Small intestine (tissue), 7 donors: Measurements from ENCODE around the gene KATNAL2. TPM values are rescaled to one million over a fixed set of nuclear protein-coding genes. Genes with fewer than 3 reads are reported as not detected.
A peak's percentile ranks its signal among the peaks of the same experiment; 100 is the strongest.

Source experiments
- DNase-seq, 2 donors: peaks; one replicate each; pipeline versions ENCODE4 v3.0.0 to v3.0.0-alpha.2; 2013
- FAIRE-seq: peaks from 2 replicates; lab custom pipeline; 2012; peaks lifted over from hg19 to GRCh38; lab: Jason Lieb, UNC
- H3K27ac ChIP-seq, 3 donors: one replicate each; pipeline ENCODE4 v1.5.1; 2013; ENCODE audit warnings: low read length in 2 of 3, mild to moderate bottlenecking in 2 of 3, control low read depth in 1 of 3, inconsistent platforms in 1 of 3, low read depth in 1 of 3, moderate library complexity in 1 of 3
- H3K27me3 ChIP-seq, 3 donors: one replicate each; pipeline ENCODE4 v1.6.1; 2013; ENCODE audit warnings: low read length in 3 of 3, inconsistent platforms in 1 of 3; ENCODE audit not compliant: control insufficient read depth in 3 of 3, insufficient read depth in 3 of 3
- H3K36me3 ChIP-seq, 3 donors: one replicate each; pipeline ENCODE4 v1.6.1; 2013; ENCODE audit warnings: low read length in 3 of 3, inconsistent platforms in 1 of 3, low read depth in 1 of 3, mild to moderate bottlenecking in 1 of 3, moderate library complexity in 1 of 3; ENCODE audit not compliant: control insufficient read depth in 3 of 3, insufficient read depth in 2 of 3
- H3K4me1 ChIP-seq, 3 donors: one replicate each; pipeline ENCODE4 v1.6.1; 2013; ENCODE audit warnings: low read length in 2 of 3, inconsistent platforms in 1 of 3, low read depth in 1 of 3, mild to moderate bottlenecking in 1 of 3, moderate library complexity in 1 of 3; ENCODE audit not compliant: control insufficient read depth in 3 of 3, insufficient read depth in 2 of 3
- H3K4me3 ChIP-seq, 3 donors: one replicate each; pipeline ENCODE4 v1.5.1; 2013; ENCODE audit warnings: low read length in 3 of 3, control low read depth in 1 of 3, inconsistent platforms in 1 of 3, low read depth in 1 of 3, mild to moderate bottlenecking in 1 of 3, moderate library complexity in 1 of 3
- H3K9me3 ChIP-seq, 2 donors: one replicate each; pipeline ENCODE4 v1.6.1; 2013; ENCODE audit warnings: low read depth in 1 of 2, low read length in 1 of 2; ENCODE audit not compliant: control insufficient read depth in 2 of 2, insufficient read depth in 1 of 2
- WGBS, 3 donors: extraction: QIAGEN DNeasy Blood & Tissue Kit; methylation state at CpG; one replicate each; pipeline ENCODE4 v1.1.7; 2013; 5-methylcytosine and 5-hydroxymethylcytosine counted together
- polyA plus RNA-seq, 4 donors: library from polyadenylated mRNA; stranded (reverse) in 3 of 4; unstranded in 1 of 4; fragments of 200-250 nt in 3 of 4; fragments of 120-200 nt in 1 of 4; gene quantifications; one replicate each; pipeline versions ENCODE4 v1.2.1 to v1.2.3, GENCODE V29; 2013
- donor health status: healthy with polysubstance abuse.
- donor health status: control.
- donor health status: control.
- donor health status: Bipolar disorder and iron deficiency.
- donor health status: healthy.

The KATNAL2 gene
- polyA plus RNA-seq, 4 donors: 1.6 to 2.9 (median 1.9) TPM; not detected in 1

GRCh38 chr18:47100212-47100831 is 182.9 kb downstream of the KATNAL2 start:
- WGBS, 3 donors: 30 to 37% (median 36%) methylated on average over 12 of the region's 12 CpGs
- H3K27ac ChIP-seq: no peak overlapping the region
- FAIRE-seq: no peak

GRCh38 chr18:47108373-47108772 is 191.0 kb downstream of the KATNAL2 start:
- no peak for FAIRE-seq
- no peak for DNase-seq
- H3K9me3 ChIP-seq: no peaks in the 10 kb centered on the region
- 86 to 91% (median 91%) methylated on average over 3 of the region's 3 CpGs for WGBS, 3 donors
- peaks cover 0 to 27% (median 20%) of the 10 kb centered on the region in 3 donors for H3K36me3 ChIP-seq
- no peaks in the 10 kb centered on the region for H3K27me3 ChIP-seq
- no peaks in the 10 kb centered on the region for H3K4me1 ChIP-seq
- no peak overlapping the region for H3K4me3 ChIP-seq
- no peak overlapping the region for H3K27ac ChIP-seq

More at GRCh38 chr18:47100212-47100831, 182.9 kb downstream of the KATNAL2 start:
- Histone ChIP-seq H3K4me1 (no peaks in the 10 kb centered on the region), H3K27me3 (no peaks in the 10 kb centered on the region), H3K36me3 (peaks cover 0 to 6% (median 0%) of the 10 kb centered on the region in 3 donors), H3K9me3 (no peaks in the 10 kb centered on the region), H3K4me3 (no peak overlapping the region)
- DNase-seq: peak; percentile 51 to 54

GRCh38 chr18:47108998-47109405 is 191.6 kb downstream of the KATNAL2 start:
- no peaks in the 10 kb centered on the region for H3K27me3 ChIP-seq
- H3K27ac ChIP-seq: no peak overlapping the region
- H3K4me3 ChIP-seq: no peak overlapping the region
- WGBS, 3 donors: 90 to 96% (median 94%) methylated on average over 7 of the region's 7 CpGs
- FAIRE-seq (no peak), DNase-seq (no peak)
- H3K36me3 ChIP-seq: peaks cover 0 to 24% (median 22%) of the 10 kb centered on the region in 3 donors
- no peaks in the 10 kb centered on the region for H3K9me3 ChIP-seq
- H3K4me1 ChIP-seq: no peaks in the 10 kb centered on the region

GRCh38 chr18:47109720-47110119 is 192.3 kb downstream of the KATNAL2 start:
- DNase-seq (no peak), FAIRE-seq (no peak)
- H3K27ac ChIP-seq: no peak overlapping the region
- no peaks in the 10 kb centered on the region for H3K9me3 ChIP-seq
- no peaks in the 10 kb centered on the region for H3K4me1 ChIP-seq
- peaks cover 0 to 25% (median 24%) of the 10 kb centered on the region in 3 donors for H3K36me3 ChIP-seq
- 84 to 90% (median 89%) methylated on average over 1 of the region's 1 CpG for WGBS, 3 donors
- H3K27me3 ChIP-seq: no peaks in the 10 kb centered on the region
- H3K4me3 ChIP-seq: no peak overlapping the region

GRCh38 chr18:47110492-47111274 is 193.3 kb downstream of the KATNAL2 start:
- Histone ChIP-seq H3K9me3 (no peaks in the 10 kb centered on the region), H3K36me3 (peaks cover 0 to 28% (median 27%) of the 10 kb centered on the region in 3 donors), H3K4me1 (no peaks in the 10 kb centered on the region), H3K4me3 (no peak overlapping the region), H3K27me3 (no peaks in the 10 kb centered on the region), H3K27ac (no peak overlapping the region)
- 83 to 91% (median 90%) methylated on average over 6 of the region's 6 CpGs for WGBS, 3 donors
- FAIRE-seq: no peak
- no peak for DNase-seq

GRCh38 chr18:47113796-47114540 is 196.6 kb downstream of the KATNAL2 start:
- Histone ChIP-seq H3K27ac (no peak overlapping the region), H3K4me1 (no peaks in the 10 kb centered on the region), H3K9me3 (no peaks in the 10 kb centered on the region), H3K27me3 (no peaks in the 10 kb centered on the region), H3K4me3 (no peak overlapping the region), H3K36me3 (peaks cover 0 to 25% (median 13%) of the 10 kb centered on the region in 3 donors)
- DNase-seq: no peak
- WGBS, 3 donors: 93 to 96% (median 93%) methylated on average over 2 of the region's 2 CpGs
- no peak for FAIRE-seq

GRCh38 chr18:47115205-47115604 is 197.8 kb downstream of the KATNAL2 start:
- FAIRE-seq: no peak
- no peaks in the 10 kb centered on the region for H3K9me3 ChIP-seq
- no peak overlapping the region for H3K4me3 ChIP-seq
- no peaks in the 10 kb centered on the region for H3K27me3 ChIP-seq
- no peaks in the 10 kb centered on the region for H3K4me1 ChIP-seq
- DNase-seq: no peak
- H3K36me3 ChIP-seq: peaks cover 0 to 19% (median 13%) of the 10 kb centered on the region in 3 donors
- 77 to 79% (median 79%) methylated on average over 2 of the region's 2 CpGs for WGBS, 3 donors
- no peak overlapping the region for H3K27ac ChIP-seq

GRCh38 chr18:47118981-47119380 is 201.6 kb downstream of the KATNAL2 start:
- DNase-seq: no peak
- 94 to 98% (median 95%) methylated on average over 2 of the region's 2 CpGs for WGBS, 3 donors
- peaks cover 0 to 14% (median 7%) of the 10 kb centered on the region in 3 donors for H3K36me3 ChIP-seq
- no peaks in the 10 kb centered on the region for H3K4me1 ChIP-seq
- no peak for FAIRE-seq
- no peaks in the 10 kb centered on the region for H3K9me3 ChIP-seq
- H3K27me3 ChIP-seq: no peaks in the 10 kb centered on the region
- H3K27ac ChIP-seq: no peak overlapping the region
- H3K4me3 ChIP-seq: no peak overlapping the region
